Liver (tissue), 3 donors: ENCODE data around the gene MSGN1.

Source experiments
- CTCF ChIP-seq: fragments of 150-350 bp; IDR thresholded peaks from 2 replicates; pipeline ENCODE4 v1.5.1; 2017; ENCODE audit warnings: improper control_type of control experiment, low read depth, low read length; ENCODE audit not compliant: missing input control
- GABPA ChIP-seq, 2 donors: IDR thresholded peaks in 1 of 2; conservative IDR thresholded peaks in 1 of 2; 2 replicates each; pipeline ENCODE4 v1.6.1; 2016; ENCODE audit warnings: antibody characterized with exemption in 2 of 2, mild to moderate bottlenecking in 1 of 2, moderate library complexity in 1 of 2
- RXRA ChIP-seq, 2 donors: IDR thresholded peaks; 2 replicates each; pipeline ENCODE4 v1.6.1; 2017 to 2018; ENCODE audit warnings: antibody characterized with exemption in 2 of 2, mild to moderate bottlenecking in 1 of 2
- TAF1 ChIP-seq: conservative IDR thresholded peaks from 2 replicates; pipeline ENCODE4 v1.6.1; 2016; ENCODE audit warnings: antibody characterized with exemption, mild to moderate bottlenecking
- YY1 ChIP-seq: IDR thresholded peaks from 2 replicates; pipeline ENCODE4 v1.6.1; 2016; ENCODE audit warnings: antibody characterized with exemption, mild to moderate bottlenecking
- donor health status: healthy.
- donor health status: healthy.

DNA sequence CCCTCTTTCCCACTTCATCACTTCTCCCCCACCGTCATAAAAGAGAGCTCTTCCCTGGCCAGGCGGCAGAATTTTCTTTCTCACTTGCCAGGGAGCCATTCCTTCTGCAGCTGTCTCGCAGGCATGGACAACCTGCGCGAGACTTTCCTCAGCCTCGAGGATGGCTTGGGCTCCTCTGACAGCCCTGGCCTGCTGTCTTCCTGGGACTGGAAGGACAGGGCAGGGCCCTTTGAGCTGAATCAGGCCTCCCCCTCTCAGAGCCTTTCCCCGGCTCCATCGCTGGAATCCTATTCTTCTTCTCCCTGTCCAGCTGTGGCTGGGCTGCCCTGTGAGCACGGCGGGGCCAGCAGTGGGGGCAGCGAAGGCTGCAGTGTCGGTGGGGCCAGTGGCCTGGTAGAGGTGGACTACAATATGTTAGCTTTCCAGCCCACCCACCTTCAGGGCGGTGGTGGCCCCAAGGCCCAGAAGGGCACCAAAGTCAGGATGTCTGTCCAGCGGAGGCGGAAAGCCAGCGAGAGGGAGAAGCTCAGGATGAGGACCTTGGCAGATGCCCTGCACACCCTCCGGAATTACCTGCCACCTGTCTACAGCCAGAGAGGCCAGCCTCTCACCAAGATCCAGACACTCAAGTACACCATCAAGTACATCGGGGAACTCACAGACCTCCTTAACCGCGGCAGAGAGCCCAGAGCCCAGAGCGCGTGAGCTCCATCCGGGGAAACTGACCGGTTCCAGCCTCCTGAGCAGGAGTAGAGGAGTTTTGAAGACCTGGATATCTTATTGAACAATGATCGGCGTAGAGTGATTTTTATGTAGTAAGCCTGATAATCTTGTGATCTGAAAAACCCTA lies at the start of gene MSGN1:
- no peak for TF ChIP-seq CTCF
- no peak for TF ChIP-seq YY1
- no peak for TF ChIP-seq GABPA (IDR thresholded peaks at IDR 0.05 in 1 of 2, conservative IDR thresholded peaks at IDR 0.05 in 1 of 2)
- TF ChIP-seq RXRA (IDR thresholded peaks at IDR 0.05), result no peak
- TF ChIP-seq TAF1, result no peak
